Esophagus muscularis mucosa (tissue), 4 donors: Measurements from ENCODE around the gene OAS3. TPM values are rescaled to one million over a fixed set of nuclear protein-coding genes. Genes with fewer than 3 reads are reported as not detected.

Experiments used
- DNase-seq: peaks from one replicate; pipeline ENCODE4 v3.0.0-alpha.2; 2017; ENCODE audit errors: extremely low spot score
- H3K27ac ChIP-seq, 4 donors: fragments of 200-600 bp; sonication (generic); replicated peaks in 1 of 4; 1 replicate in 3 of 4; 2 replicates in 1 of 4; pipeline ENCODE4 v1.5.1; 2016 to 2019; ENCODE audit warnings: mild to moderate bottlenecking in 1 of 4
- H3K27me3 ChIP-seq, 4 donors: fragments of 200-600 bp; sonication (generic); one replicate each; pipeline versions ENCODE4 v1.5.1 to v1.6.0; 2016 to 2019
- H3K36me3 ChIP-seq, 4 donors: fragments of 200-600 bp; sonication (generic); one replicate each; pipeline ENCODE4 v1.5.1; 2016 to 2019
- H3K4me1 ChIP-seq, 4 donors: fragments of 200-600 bp; sonication (generic); one replicate each; pipeline ENCODE4 v1.5.1; 2016 to 2019
- H3K4me3 ChIP-seq, 4 donors: fragments of 200-600 bp; sonication (generic); 1 replicate in 2 of 4; 2 replicates in 2 of 4; pipeline ENCODE4 v1.5.1; 2016 to 2019; ENCODE audit warnings: mild to moderate bottlenecking in 4 of 4, moderate library complexity in 1 of 4
- H3K9me3 ChIP-seq, 4 donors: fragments of 200-600 bp; sonication (generic); 1 replicate in 3 of 4; 2 replicates in 1 of 4; pipeline ENCODE4 v1.5.1; 2016 to 2019
- EP300 ChIP-seq: sonication (generic); formaldehyde crosslinking; IDR thresholded peaks from one replicate; pipeline ENCODE4 v1.6.1; 2017; ENCODE audit warnings: antibody characterized with exemption
- POLR2A ChIP-seq: fragments of 450-650 bp; IDR thresholded peaks from one replicate; pipeline ENCODE4 v1.6.1; 2017; ENCODE audit warnings: antibody characterized with exemption, moderate library complexity, mild to moderate bottlenecking, low read depth
- POLR2AphosphoS5 ChIP-seq, 2 donors: sonication (generic); formaldehyde crosslinking; IDR thresholded peaks; one replicate each; pipeline ENCODE4 v1.6.1; 2017; ENCODE audit warnings: antibody characterized with exemption in 2 of 2
- WGBS: methylation state at CpG from one replicate; pipeline ENCODE4 v1.1.5; 2018; 5-methylcytosine and 5-hydroxymethylcytosine counted together
- intact Hi-C: fragments of 100-400 bp; cut with DNase I; formaldehyde crosslinking; loops from one replicate; pipeline ENCODE4 v1.15.1; 2023
- total RNA-seq, 4 donors: library from RNA; depleted of rRNA; stranded (reverse); fragments of >200 nt; gene quantifications; one replicate each; pipeline versions ENCODE4 v1.1.0 to v1.2.1, GENCODE V29; 2016
- TF ChIP-seq, protein P1 (sequence below), 3 experiments: fragments of 200-600 bp in 2 of 3; fragments of 450-650 bp in 1 of 3; sonication (generic) in 2 of 3; IDR thresholded peaks; one replicate each; pipeline ENCODE4 v1.5.1; 2017 to 2019; ENCODE audit warnings: antibody characterized with exemption in 3 of 3, mild to moderate bottlenecking in 2 of 3, moderate library complexity in 1 of 3

The OAS3 gene
- total RNA-seq, 4 donors from 2014 or later = 6.0 to 9.6 (median 9.2) TPM

DNA sequence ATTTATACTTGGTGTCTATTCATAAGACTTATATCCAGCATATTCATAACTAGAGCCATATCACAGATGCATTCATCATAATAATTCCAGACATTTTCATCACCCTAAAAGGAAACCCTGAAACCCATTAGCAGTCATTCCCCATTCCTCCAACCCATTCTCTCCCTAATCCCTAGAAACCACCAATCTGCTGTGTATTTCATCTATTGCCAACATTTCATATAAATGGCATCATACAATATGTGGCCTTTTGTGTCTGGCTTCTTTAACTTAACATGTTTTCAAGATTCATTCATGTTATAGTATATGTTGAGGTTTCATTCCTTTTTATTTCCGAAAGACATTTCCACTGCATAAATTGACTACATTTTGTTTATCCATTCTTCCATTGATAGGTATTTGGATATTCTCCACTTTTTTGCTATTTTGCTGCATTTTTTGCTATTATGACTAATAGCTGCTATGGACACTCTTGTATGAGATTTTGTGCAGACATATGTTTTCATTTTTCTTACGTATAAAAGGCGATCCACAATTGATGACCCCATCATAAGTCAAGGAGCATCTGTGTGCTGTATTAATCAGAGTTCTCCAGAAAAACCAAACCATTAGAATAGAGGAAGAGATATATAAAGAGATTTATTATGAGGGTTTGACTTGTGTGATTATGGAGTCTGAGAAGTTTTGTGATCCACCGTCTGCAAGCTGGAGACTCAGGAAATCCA, 34.9 kb downstream of the OAS3 start:
- no peak overlapping the region for H3K27ac ChIP-seq
- intact Hi-C loops = no loop called here
- peaks cover 0 to 9% (median 8%) of the 10 kb centered on the region in 4 donors for H3K4me1 ChIP-seq
- H3K27me3 ChIP-seq = no peaks in the 10 kb centered on the region
- H3K9me3 ChIP-seq = no peaks in the 10 kb centered on the region
- 65% methylated on average over 4 of the region's 4 CpGs for WGBS
- H3K36me3 ChIP-seq = peaks cover 0 to 33% (median 10%) of the 10 kb centered on the region in 4 donors
- no peak for TF ChIP-seq POLR2A
- TF ChIP-seq POLR2AphosphoS5 (IDR thresholded peaks at IDR 0.05) = no peak
- TF ChIP-seq EP300 = no peak
- TF ChIP-seq, protein P1, sequence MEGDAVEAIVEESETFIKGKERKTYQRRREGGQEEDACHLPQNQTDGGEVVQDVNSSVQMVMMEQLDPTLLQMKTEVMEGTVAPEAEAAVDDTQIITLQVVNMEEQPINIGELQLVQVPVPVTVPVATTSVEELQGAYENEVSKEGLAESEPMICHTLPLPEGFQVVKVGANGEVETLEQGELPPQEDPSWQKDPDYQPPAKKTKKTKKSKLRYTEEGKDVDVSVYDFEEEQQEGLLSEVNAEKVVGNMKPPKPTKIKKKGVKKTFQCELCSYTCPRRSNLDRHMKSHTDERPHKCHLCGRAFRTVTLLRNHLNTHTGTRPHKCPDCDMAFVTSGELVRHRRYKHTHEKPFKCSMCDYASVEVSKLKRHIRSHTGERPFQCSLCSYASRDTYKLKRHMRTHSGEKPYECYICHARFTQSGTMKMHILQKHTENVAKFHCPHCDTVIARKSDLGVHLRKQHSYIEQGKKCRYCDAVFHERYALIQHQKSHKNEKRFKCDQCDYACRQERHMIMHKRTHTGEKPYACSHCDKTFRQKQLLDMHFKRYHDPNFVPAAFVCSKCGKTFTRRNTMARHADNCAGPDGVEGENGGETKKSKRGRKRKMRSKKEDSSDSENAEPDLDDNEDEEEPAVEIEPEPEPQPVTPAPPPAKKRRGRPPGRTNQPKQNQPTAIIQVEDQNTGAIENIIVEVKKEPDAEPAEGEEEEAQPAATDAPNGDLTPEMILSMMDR (IDR thresholded peaks at IDR 0.05) = no peak
- no peak for DNase-seq
- H3K4me3 ChIP-seq = no peak overlapping the region

GRCh38 chr12:112973818-112974231, 35.6 kb downstream of the OAS3 start:
- 25% methylated on average over 5 of the region's 5 CpGs for WGBS
- intact Hi-C loops = no loop called here
- DNase-seq = no peak
- TF ChIP-seq POLR2AphosphoS5 (IDR thresholded peaks at IDR 0.05) (no peak), EP300 (no peak), POLR2A (no peak)
- TF ChIP-seq, protein P1 (IDR thresholded peaks at IDR 0.05) = no peak
- H3K27ac ChIP-seq = no peak overlapping the region
- H3K27me3 ChIP-seq = no peaks in the 10 kb centered on the region
- H3K4me1 ChIP-seq = peaks cover 0 to 15% (median 13%) of the 10 kb centered on the region in 4 donors
- no peaks in the 10 kb centered on the region for H3K9me3 ChIP-seq
- H3K36me3 ChIP-seq = peaks cover 0 to 26% (median 7%) of the 10 kb centered on the region in 4 donors
- no peak overlapping the region for H3K4me3 ChIP-seq

DNA sequence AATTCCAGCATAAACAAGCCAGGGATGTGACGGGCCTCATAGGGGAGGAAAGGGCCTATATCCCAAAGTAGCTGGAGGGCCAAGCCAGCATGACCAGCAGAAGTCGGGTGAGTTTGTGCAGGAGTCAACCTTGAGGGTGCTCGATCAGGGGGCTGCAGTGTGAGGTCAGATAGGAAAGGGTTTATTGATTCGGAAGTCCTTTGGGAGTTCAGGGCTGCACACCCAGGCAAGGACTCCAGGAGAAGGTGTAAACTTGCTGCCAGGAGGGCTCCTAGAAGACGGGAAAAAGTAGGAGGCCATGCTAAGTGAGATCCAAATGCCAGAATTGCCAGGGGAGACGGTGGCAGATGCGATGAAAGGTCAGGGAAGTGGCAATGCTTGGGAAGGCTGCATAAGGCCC, 36.6 kb downstream of the OAS3 start:
- Histone ChIP-seq H3K4me1 (peaks cover 6 to 23% (median 22%) of the 10 kb centered on the region in 4 donors), H3K4me3 (no peak overlapping the region), H3K27ac (no peak overlapping the region), H3K36me3 (peaks cover 0 to 15% (median 2%) of the 10 kb centered on the region in 4 donors), H3K27me3 (no peaks in the 10 kb centered on the region), H3K9me3 (no peaks in the 10 kb centered on the region)
- intact Hi-C loops = no loop called here
- 97% methylated on average over 6 of the region's 7 CpGs for WGBS
- TF ChIP-seq, protein P1 (IDR thresholded peaks at IDR 0.05) = no peak
- no peak for TF ChIP-seq EP300
- no peak for TF ChIP-seq POLR2A
- no peak for TF ChIP-seq POLR2AphosphoS5 (IDR thresholded peaks at IDR 0.05)
- DNase-seq = no peak

- peaks cover 6 to 22% (median 19%) of the 10 kb centered on the region in 4 donors for H3K4me1 ChIP-seq
- no peaks in the 10 kb centered on the region for H3K36me3 ChIP-seq
- H3K27me3 ChIP-seq = no peaks in the 10 kb centered on the region
- WGBS = 74% methylated on average over 3 of the region's 3 CpGs
- peaks cover 0 to 4% (median 1%) of the 10 kb centered on the region in 4 donors for H3K9me3 ChIP-seq
- DNase-seq = no peak
- H3K4me3 ChIP-seq = no peak overlapping the region
- TF ChIP-seq, protein P1 (IDR thresholded peaks at IDR 0.05) = no peak
- TF ChIP-seq POLR2AphosphoS5 (IDR thresholded peaks at IDR 0.05) = no peak
- no peak for TF ChIP-seq POLR2A
- TF ChIP-seq EP300 = no peak
- intact Hi-C loops = no loop called here
- peak overlapping the region in 1 of 4 donors; percentile 81 for H3K27ac ChIP-seq
Observed at GRCh38 chr12:112977139-112977538, 38.9 kb downstream of the OAS3 start.
